Measurements from ENCODE around the gene NSG1.
"Not testable (repeated sequence)": the region's sequence is repeated elsewhere in the genome, so short reads cannot be mapped to it uniquely, and the experiment has no call there.

NSG1 gene

DNA sequence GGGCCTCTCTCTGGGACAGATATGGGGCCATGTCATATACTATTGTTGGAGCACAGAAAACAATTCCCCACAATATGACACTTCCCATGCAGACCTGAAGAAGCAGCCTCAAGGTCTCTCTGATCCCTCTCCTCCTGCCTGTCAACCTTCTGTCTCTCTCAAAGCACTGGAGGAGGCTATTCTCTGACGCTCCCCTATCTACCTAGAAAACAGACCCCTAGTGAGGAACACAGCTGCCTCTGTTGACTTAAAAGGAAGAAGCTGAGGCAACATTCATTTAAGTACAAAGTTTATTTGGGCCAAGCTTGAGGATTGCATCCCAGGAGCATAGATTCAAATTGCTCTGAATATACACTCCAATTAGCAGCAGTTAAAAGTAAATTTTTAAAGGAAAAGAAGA, 39.3 kb upstream of the NSG1 start:
- no peak for DNase-seq (ENCODE audit: insufficient read length, low spot score)
- TF ChIP-seq CTCF (IDR thresholded peaks at IDR 0.05; ENCODE audit: insufficient read depth, missing control alignments): no peak
- no peak for FAIRE-seq

- FAIRE-seq; DNase-seq (ENCODE audit: insufficient read length, low spot score): not testable (repeated sequence)
Measured at GRCh38 chr4:4348585-4348984, 38.3 kb upstream of the NSG1 start.

GRCh38 chr4:4349867-4350266, 37.0 kb upstream of the NSG1 start:
- no peak for TF ChIP-seq CTCF (IDR thresholded peaks at IDR 0.05; ENCODE audit: insufficient read depth, missing control alignments)
- FAIRE-seq (no peak), DNase-seq (ENCODE audit: insufficient read length, low spot score) (no peak)

GRCh38 chr4:4350909-4351308, 36.0 kb upstream of the NSG1 start:
- FAIRE-seq (no peak), DNase-seq (ENCODE audit: insufficient read length, low spot score) (no peak)
- TF ChIP-seq CTCF (IDR thresholded peaks at IDR 0.05; ENCODE audit: insufficient read depth, missing control alignments): no peak

DNA sequence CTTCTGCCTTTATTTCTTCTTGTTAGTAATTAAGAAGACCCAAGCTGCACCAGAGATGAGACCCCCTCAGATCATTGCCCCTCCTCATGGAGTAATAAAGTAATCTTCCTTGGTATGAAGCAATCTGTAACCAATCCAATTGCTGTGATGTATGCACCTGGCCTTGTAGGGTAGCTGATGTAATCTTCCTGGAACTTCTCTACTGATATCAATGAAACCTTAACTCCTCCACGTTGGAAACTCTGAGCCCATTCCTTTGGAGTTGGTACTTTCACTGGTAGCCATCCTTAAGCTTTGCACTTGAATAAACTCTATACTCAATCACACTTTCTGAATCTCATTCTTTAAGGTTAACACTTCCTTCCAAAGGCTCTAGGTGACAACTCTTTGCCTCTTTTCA, 31.6 kb upstream of the NSG1 start:
- no peak for TF ChIP-seq CTCF (IDR thresholded peaks at IDR 0.05; ENCODE audit: insufficient read depth, missing control alignments)
- no peak for DNase-seq (ENCODE audit: insufficient read length, low spot score)
- FAIRE-seq: no peak

DNA sequence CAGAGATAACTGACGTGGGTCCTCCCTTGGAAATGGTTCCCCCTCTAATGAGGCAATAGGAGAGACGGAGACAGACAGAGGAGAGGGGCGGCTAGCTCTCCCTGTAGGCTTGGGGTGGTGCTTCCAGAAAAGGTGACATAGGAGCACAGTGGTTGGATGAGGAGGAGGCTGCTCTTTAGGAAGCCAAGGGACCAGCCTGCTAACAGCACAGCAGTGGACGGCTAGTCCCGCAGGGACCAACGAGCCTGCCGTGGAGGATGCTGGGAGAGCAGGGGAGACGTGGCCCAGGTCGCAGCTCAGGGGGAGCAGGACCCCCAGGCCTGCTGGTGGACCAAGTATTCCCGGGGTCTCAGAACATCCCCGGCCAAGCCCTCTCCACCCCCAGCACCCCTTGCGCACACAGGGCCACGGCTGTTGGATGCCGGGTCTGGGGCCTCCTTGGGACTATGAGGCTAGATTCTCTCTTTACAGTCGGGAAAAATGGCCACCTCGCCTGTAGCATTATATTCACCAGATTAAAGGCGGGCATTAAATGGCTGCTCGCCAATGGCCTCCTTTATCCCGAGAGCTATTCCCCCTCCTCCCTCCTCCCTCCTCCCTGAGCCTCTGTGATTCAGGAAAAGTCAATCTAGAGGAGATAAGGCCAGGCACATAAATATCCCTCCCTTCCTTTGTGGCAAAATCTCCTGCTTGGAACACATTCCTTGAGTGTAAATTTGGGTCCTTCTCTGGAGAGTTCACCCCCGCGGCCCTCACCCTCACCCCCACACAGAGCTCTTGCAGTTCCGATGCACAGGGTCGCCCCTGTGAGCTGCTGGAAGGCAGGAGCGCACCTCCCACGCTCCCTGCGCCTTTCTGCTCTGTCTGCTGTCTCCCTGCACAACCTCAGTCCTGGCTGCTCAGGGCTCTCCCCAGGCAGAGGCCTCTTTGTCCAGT, 30.5 kb upstream of the NSG1 start:
- no peak for DNase-seq (ENCODE audit: insufficient read length, low spot score)
- TF ChIP-seq CTCF (IDR thresholded peaks at IDR 0.05; ENCODE audit: insufficient read depth, missing control alignments): no peak
- no peak for FAIRE-seq

DNA sequence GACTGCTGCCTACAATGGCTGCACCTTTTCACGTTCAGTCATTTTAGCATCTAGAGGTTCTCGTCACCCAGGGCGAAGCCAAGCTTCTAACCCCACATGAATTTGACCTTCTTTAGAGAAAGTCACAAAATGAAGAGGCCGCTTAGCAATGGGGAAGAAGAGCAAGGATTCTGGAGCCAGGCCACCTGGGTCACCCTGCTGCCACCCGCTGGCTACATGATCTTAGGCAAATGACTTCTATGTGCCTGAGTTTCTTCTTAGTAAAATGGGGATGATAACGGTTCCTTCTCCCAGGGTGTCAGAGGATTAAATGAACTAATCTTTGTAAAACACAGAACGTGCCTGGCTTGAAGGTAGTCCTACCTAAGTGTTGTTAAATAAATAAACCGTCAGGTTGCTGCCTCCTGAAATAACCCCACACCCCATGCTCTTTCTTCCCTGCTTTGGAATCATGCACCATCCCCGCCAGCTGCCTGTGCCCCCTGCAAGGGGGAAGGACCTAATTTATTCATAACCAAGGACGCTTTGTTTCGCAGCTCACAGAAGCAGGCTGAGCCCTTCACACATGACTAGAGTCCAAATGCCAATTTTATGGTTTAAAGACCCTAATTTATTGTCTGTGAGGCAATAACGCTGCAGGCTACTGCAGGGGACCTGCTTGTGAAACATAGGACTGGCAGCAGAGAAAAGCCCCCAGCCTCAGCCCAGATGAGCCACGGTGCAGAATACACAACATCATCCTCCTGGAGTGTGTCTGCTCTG, 28.6 kb upstream of the NSG1 start:
- TF ChIP-seq CTCF (IDR thresholded peaks at IDR 0.05; ENCODE audit: insufficient read depth, missing control alignments): no peak
- no peak for FAIRE-seq
- DNase-seq (ENCODE audit: insufficient read length, low spot score): no peak

Data from D721Med (cell line).